Tongue (tissue), 2 donors: Measurements from ENCODE around the gene SNRPA1. TPM values are rescaled to one million over a fixed set of nuclear protein-coding genes. Genes with fewer than 3 reads are reported as not detected.

ENCODE experiments used
- DNase-seq: peaks from one replicate; pipeline ENCODE4 v3.0.0-alpha.2; 2015
- total RNA-seq: library from RNA; depleted of rRNA; stranded (reverse); fragments of >200 nt; gene quantifications from one replicate; pipeline ENCODE4 v1.2.3, GENCODE V29; 2014

Gene SNRPA1
- total RNA-seq, 1 donor from 2014 or later = 32.9 TPM

DNA sequence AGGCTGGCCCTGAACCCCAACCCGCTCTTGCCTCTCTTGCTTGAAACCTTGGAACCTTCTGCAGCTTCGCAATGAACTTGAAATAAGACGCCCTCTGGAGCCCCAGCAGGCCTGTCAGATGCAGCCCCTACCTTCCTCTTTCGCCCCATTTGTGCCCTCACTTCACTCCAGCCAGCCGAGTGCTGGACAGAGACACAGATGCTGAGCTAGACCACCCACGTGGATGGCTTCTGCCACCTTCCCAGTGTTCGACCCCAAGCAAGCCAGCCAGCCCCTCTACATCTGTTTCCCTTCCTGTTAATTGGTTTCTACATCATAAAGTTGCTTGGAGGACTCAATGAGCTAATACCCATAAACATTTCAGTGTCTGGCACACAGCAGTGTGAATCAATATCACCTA, 23.8 kb upstream of the SNRPA1 start:
- no peak for DNase-seq

DNA sequence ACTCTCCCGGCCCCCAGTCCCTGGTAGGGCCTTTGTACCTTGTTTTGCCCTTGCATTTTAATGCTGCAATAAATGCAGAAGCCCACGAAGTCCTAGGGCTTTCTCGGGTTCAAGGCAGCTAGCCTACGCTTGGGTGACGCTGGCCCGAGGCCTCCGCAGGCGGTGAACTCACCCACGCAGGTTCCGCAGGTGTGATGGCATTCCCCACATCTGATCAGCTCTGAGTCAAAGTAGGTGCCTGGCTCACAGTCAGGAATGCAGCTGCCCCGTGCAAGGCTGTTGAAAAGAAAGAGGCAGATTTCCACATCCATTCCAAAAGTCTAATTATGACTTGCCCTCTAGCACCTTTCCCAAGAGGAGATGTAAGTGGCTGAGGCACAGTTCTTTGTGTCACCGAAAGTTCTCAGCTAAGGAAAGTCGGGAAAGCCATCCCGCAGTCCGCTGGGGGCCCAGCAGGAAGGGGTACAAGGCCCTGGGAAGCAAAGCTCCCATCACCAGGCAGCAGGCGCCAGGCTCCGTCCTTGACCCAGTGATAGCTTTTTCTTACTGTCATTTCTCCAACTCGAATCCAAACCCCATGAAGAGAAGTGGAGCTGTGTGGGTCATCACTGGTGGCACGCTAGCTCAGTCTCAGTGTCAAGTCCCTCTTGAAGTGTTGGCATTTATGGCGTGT, 23.2 kb upstream of the SNRPA1 start:
- DNase-seq = no peak

DNA sequence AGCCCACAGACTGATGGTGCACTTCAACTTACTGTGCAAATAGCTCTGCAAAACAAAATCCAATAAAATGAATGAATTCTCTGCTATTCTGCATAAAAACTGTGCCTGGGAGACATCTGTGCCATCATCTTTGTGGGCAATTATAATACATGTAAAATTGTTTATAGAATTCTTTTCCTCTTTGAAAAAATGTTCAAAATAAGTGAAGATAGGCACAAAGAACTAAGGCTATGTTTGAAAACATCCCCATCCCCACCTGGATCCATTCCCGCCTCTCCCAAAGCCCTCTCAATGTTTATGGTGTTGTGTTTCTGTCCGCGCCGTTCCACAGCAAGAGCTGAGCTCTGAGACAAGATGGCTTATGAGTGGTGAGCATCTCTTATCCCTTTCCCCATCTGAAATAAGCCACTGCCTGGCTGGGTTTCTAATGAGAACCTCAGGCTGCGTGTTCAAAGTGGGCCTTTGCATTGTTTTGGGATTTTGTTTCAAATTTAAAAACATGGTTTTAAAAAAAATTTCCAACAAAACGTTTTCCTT, 22.4 kb upstream of the SNRPA1 start:
- no peak for DNase-seq

DNA sequence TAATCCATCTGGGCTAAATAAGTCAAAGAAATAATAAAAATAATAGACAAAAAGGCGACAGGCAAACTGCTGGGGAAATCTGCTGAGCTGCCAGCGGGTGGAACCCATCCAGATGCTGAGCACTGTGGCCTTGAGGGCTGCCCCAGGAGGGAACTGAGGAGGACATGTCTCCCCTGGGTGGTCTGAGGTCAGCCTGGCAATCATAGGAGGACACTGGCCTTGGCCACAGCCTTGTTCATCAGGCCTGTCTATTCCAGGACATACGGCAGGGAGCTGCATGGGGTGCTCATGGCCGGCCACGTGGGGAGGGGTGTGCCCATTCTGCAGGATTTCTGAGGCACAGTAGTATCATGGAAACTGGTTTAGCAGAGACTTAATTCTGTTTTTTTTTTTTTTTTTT, 21.5 kb upstream of the SNRPA1 start:
- DNase-seq = no peak

DNA sequence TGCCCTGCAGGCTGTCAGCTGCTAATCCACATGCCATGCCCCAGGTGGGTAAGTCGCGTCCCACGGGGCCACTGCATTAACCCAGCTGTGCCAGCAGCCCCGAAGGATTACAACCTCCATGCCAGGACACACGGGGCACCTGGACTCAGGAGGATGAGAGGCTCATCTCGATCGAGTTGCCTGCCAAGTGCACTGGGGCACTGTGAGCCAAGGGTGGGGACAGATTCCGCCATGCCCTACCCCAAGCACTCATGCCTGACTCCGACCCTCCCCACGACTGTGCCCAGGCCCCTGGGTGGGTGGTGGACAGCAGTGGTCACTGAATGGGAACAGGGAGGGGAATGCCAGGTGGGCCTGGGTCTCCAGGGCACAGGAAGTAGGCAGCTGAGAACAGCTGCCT, 20.7 kb upstream of the SNRPA1 start:
- DNase-seq = no peak

DNA sequence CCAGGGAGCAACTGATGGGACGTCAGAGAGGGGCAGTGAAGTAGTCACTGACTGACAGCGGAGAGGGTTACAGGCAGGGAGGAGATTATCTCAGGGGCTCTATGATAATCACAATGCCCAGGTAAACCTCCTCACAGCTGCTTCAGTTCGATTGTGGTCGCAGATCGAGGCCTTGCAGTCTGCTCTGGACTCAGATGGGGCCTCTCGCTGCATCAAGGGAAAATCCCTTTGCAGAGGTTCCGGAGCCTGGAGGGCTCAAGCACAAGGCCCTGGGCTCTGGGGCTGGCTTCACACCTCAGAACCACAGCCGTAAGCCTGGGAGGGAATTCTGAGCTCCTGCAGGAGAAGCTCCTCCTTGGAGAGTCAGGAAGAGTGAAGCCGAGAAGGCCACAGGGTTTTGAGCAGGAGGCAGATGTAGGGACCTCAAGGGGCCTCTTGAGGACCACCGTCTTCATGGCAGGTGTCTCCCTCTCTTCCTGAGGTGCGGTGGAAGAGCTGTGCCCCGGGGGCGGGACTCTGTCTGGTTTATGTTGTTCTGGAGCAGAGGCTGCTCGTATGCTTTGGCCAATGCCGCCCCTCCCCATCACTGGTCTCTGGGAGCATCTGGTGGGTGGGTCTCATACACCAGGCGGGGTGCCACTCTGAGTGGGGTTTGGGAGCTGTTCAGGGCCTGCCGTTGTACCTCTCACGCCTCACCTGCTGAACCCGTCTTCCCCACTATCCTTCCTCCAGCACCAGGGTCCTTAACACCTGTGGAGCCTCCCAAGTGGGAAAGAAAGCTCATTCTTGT, 19.5 kb upstream of the SNRPA1 start:
- DNase-seq = no peak

DNA sequence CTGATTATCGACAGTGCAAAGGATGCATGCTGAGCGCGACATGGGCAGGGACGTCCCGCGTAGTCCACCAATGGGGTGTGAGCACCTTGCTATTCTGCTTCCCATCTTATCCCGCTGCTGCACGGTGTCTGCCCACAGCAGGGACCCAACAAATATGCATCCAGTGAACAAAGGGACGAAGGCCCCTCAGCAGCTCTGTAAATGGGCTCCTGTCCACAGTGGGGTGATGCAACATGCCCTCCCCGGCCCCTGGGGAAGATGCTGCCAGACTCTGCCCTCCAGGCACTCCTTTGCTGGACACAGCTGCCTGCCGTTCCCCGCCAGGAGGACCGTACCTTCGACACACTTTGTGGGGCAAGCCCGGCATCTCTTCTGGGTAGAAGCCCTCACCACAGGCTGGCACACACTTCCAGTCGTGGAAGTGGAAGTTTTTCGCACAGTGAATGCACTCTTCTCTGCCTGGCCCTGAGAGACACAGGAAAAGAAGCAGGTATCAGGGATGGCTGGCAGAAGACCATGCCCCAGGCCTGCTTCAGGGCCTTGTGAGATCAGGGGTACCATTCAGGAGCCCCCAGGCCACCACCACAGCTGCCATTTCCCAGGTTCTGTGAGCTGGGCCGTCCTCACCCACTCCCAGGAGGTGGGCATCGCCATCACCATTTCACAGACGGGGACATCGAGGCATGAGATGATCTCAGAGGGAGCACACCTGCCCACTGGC, 18.2 kb upstream of the SNRPA1 start:
- DNase-seq = no peak

DNA sequence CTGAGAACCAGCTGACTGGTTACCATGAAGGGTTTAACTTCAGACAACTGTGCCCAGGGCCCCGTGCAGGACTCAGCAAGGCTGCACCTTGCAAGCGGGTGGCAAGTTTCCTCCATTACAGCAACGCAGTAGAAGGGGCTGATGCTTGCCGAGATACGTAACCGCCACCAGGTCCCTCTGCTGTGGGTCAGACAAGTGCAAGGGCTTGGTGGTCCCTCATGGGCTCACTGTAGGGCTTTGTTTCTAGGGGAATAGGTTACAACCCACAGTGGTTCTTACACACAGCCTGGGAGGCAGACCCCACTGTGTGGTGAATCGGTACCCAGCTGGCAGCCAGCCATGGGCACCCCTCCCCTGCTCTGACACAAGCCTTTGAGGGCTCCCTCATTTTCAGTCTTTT, 15.5 kb upstream of the SNRPA1 start:
- DNase-seq = no peak

DNA sequence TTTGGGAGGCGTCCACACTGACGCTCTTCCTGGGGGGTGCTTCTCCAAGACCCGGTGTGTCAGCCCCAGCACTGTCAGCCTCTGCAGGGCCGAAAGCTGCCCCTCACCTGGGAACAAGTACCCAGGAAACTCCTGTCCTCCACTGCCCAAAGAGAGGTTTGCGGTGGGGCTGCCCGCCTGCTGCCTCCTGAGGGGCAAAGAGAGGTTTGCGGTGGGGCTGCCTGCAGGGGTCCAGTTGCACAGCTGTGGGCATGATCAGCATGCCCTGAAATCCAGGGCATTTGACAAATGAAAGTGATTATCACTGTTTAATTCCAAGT, 15.1 kb upstream of the SNRPA1 start:
- DNase-seq = no peak

DNA sequence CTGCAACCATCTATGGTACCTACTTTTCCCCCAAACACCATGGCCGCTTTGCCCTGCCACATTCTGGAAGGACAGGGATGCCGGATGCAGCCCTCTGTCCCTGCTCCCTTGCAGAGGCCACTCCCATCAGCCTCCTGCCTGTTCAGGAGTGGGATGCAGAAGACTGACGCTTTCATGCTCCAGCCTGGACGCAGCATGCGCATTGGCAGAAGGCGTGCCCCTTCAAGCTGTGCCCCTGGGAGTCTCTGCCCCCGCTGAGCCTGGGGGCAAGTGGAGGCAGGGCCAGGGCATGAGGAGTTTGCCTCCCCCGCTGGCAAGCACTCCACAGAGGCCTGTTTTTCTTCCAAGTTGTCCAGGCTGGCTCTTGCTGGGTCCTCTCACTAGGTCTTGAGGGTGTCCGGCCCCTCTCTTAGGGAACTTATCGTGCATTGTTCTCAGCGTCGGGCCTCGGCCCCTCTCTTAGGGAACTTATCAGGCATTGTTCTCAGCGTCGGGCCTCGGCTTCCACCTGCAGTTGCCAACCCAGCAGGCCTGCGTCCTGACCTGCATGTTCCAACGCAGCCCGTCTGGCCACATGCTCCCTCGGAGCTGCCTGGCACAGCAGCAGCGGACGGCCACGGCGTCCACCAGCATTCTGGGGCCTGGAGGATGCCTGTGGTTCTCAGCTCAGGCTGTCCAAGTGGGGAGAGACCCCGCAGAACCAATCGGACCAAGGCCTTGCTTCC, 14.6 kb upstream of the SNRPA1 start:
- DNase-seq = no peak

DNA sequence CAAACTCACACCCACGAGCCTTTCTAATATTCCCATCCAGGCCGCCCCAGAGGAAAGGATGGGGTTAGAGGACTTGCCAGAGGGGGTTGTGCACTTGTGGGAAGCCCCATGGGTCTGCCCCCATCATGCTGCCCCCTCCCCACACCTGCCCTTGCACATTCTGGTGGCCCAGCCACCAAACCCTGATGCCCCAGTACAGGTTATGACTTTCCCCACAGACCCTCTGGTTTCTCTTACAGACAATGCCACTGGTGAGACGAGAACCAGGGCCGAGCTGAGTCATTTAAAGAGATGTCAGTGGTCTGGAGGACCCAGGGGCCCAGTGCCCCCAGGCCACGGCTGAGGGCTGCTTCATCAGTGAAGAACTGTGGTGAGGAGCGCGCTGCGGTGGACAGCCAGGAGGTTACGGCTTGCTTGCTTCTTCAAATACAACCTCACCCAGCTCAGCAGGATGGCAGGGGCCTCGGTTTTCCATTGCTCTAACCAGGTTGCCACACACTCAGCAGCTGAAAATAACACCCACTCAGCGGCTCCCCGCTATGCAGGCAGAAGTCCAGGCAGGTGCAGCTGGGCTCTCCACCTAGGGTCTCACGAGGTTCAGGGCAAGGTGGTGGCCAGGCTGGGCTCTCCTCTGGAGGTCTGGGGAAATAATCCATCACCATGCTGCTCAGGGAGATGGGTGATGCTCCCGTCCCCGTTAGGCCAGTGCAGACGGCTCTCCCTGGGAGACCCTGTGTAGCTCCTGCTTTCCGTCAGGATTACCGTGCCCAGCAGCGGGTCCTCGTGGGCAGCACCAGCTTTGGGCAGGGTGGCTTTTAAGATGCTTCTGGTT, 13.8 kb upstream of the SNRPA1 start:
- DNase-seq = no peak

DNA sequence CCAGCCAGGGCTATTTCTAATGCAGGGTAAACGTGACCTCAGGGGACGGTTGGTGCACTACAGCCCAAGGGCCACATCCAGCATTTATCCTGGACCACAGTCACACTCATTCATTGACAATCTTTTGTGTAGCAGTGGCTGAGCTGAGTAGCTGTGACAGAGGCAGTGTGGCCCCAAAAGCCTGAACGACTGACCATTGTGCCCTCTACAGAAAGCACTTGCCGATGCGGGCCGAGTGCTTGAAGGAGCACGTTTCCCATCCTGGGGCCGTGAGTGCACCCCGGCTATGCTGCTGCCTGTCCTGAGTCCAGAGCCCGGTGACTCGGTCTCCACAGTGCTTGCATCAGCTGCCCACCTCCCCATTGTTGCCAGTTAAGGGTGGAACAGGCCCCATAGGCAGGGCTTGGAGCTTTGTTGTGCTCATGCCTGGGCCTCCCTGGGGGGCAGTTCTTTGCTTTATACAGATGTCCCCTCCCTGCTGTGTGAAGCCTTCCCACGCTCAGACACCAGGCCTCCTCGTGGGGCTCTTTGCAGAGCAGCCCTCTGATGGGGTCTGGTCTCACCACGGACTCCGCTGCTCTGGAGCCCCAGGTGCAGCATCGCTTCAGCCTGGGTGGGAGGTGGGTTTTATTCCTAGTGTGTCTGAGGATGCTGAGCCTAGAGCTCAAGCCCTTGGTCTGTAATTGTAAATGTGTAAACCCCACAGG, 13.0 kb upstream of the SNRPA1 start:
- no peak for DNase-seq

DNA sequence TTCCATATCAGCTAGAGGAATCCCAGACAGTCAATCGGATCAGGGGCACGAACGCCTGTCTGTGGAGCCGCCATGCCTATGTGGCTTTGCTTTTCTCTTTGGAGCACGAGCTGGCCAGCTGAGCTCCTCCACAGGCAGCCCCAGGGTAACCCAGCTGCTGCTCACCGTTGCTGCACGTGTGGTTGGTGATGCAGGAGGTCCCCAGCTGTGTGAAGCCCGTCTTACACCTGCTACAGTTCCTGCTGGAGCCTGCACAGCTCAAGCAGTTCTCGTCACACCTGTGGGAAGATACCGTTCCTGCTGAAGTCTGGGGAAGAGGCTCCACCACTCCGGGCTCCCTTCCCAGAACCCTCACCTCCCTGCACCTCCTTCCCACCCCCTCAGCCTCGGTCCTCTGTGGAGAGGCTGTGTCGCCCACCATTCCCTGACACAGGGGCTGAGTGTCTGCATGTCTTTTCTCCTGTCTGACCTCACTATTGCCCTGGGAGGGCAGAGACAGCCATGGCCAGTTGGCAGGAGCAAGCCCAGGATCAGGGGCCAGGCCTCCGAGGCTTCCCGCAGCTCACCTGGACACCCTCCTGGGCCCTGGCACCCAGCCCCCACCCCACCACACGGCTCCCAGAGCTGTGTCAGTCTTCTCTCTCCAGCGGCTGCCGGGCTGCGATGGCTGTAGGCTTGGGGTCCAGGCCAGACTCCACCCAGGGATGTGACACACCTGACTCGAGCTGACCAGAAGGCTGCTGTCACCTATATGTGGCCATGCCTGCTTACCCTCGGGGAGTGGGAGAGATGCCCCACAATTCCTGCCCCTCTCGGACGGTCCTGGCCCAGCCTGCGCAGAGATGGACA, 12.2 kb upstream of the SNRPA1 start:
- no peak for DNase-seq

DNA sequence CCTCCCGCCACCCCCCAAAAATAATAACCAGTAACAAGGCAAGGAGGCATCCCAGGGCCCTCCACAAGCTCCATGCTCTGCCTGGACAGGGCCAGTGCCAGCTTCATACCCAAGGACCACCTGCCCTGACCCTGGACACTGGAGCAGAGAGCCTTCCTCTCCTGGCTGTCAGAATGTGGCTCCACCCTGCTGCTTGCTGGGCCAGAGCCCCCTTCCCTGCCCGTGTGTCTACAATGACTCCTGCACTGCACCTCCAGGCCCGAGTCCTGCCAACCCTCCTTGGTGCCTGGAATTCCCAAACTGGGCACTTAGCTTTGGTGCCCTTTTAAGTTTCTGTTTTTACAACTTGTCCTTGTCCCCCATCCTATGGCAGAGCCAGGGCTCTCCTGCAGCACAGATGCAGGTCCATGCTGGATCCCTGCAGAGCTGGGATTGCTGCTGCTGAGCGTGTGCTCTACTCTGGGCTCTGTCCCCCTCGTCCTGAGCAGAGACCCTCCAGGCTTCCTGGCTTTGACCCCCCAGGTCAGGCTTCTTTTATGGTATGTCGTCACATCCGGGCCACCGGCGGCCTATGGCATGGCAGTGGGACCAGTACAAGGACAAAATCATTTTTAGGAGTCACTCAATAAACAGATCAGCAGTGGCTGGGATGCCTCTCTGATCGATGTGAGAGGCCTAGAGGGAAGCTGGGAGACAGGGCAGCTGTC, 11.4 kb upstream of the SNRPA1 start:
- DNase-seq = no peak

DNA sequence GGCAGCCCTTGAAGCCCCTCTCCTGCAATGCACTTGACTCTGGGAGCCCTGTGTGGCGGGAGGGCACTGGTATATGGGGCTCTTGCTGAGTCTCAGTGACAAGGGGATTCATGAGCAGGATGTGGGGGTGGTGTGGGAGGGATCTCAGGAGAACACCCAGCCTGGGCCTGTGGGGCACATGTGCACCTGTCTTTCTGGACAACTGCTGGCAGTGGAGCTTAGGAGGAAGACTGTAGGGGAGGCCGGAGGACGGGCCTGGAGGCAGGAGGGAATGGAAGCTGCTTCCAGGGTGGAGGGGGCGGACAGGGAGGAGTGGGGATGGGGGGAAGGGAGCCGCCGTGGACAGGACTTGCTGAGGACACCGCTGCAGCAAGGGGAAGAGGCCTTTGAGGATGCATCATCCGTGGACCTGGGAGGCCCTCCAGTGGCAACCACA, 10.8 kb upstream of the SNRPA1 start:
- no peak for DNase-seq

DNA sequence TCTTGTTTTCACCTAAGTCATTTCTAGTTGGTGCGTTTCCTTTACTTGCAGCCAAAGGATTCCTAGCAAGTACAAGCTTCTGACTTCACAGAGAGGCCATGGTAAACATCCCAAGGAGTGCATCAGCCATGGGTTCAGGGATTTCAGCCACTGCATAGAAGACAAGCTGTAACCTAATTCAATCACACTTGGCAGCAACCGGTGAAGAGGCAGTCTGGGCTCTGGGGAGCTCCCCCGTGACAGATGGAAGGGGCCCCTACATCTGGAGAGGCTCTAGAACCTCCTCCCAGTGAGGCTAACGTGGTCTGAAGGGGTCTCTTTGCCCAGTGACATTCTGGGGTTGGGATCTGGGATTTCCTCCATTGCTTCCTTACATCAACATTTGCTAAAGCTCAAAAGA, 8.4 kb upstream of the SNRPA1 start:
- DNase-seq = no peak

DNA sequence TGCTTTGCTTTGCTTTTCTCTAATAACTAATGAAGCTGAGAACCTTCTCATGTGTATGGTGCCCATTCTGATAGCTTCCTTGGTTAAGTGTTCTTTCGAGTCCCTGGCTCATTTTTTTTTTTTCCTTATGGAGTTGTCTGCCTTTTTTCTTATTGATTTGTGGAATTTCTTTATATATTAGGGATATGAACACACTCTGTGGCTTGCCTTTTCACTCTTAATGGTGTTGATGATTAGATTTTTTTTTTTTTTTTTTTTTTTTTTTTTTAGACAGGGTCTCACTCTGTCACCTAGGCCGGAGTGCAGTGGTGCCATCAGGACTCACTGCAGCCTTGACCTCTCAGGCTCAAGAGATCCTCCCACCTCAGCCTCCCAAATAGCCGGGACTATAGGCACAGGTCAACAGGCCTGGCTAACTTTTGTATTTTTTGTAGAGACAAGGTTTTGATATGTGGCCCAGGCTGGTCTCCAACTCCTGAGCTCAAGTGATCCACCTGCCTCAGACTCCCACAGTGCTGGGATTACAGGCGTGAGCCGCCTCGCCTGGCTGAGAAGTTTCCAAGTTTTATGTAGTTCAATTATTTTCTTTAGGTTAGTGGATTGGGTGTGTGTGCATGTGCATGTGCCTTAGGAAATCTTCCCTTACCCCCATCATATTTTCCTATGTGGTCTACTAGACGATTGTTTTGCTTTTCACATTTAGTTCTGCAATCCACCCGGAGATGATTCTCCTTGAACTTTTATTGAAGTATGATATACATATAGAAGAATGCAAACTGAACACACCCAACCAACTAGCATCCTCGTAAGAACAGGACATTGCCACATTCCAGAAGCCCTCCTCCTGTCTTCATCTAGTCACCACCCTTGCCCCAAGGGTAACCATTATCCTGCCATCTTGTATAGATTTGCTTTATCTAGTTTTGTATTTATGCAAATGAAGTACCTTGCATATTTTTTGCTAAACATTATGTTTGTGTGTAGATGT, 1.7 kb upstream of the SNRPA1 start:
- no peak for DNase-seq

DNA sequence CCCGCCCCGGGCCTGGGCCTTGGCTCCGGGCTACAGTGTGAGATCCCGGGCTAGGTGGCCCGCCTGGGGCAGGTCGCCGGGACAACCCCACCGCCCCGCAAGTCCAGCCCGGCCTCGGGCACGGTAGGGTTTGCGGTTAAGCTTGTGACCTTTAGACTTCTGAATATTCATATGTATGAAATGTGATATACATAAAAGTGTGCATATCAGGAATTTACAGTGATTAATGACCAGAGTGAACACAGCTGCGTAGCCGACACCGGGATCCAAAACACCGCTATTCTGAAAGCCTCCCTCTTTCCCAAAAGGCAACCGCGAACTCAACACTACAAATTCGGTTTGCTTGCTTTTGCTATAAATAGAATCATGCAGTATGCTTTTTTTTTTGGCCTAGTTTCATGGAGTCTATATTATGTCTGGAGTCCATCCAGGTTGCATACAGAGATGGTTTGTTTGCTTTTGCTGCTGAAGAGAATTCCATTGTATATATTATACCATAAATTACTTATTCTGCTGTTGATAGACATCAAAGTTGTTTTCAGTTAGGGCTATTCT, 636 bp upstream of the SNRPA1 start:
- DNase-seq = peak; percentile 55
